Stimulated activated CD8-positive, alpha-beta memory T cell treated with anti-CD3 and anti-CD28 coated beads, Interleukin-15, amount 100 ng/mL, for 48 hours (primary cell): ENCODE results near the gene ZFAND2B.

Source experiments
- DNase-seq, 2 donors: peaks; one replicate each; pipeline ENCODE4 v3.0.0-alpha.2; 2020; ENCODE audit warnings: low read depth in 2 of 2

ZFAND2B gene

GRCh38 chr2:219206328-219207133, at the start of gene ZFAND2B:
TSS of gene ZFAND2B (plus strand) at chr2:219206782. CDS start at chr2:219206988, 206 bp downstream.
- DNase-seq: peak; percentile 93

GRCh38 chr2:219157396-219157795, 49.2 kb upstream of the ZFAND2B start:
- DNase-seq: no peak

DNA sequence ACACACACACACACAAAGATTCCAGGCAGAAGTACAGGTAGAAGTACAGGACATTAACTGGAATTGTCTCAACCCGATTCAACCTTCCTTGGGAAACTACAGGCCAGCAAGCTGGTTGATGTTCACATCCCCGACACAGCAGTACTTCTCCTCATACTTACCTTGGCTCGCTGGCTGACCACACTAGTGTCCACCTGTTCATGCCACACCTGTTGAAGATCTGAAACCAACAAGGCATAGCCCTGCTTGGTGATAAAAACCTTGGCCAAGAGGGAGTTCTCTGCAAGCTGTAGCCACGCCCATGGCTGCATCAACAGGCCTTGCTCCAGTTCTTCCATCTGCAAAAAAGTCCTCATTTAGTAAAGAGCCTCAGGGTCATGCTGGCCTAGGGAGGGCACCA, 48.6 kb upstream of the ZFAND2B start:
- DNase-seq: no peak

GRCh38 chr2:219158586-219158985, 48.0 kb upstream of the ZFAND2B start:
- no peak for DNase-seq

GRCh38 chr2:219159771-219160185, 46.8 kb upstream of the ZFAND2B start:
- DNase-seq: no peak

DNA sequence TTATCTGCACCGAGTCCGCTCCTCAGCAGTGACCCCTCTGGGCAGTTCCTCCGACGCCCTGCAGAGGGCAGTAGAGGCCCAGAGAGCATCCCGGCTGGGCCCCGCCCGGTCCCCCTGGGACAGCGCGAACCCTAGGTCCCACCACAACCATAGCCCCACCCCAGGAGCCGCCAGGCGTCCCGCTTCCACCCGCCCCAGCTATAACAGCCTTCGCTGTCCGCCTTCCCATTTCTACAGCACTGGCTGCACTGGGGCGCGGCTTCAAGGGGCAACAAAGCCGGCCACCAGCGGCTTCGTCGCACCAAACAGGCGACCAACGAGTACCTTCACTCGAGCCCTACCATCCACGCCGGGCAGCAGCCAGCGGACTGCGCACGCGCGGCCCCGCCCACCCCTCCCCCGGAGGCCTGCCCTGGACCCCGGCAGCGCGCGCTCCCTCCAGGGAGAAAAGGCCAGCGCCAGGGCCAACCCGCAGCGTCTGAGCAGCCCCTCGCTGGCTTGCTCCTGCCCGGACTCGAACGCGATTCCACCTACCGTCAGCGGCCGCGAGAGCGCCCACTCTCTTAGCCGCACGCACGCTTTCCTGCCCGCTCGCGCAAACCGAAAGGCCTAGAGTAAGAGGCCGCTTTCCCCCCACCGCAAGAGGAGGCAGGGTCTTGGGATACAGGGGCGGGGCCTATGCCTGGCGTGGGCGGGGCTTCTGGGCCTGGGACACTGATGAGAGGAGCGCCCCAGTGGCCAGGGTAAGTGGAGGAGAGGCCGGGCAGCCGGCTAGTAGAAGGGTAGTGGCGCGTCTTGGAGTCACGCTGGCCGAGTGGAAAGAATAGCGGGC, 46.2 kb upstream of the ZFAND2B start, which contains the start of gene NHEJ1:
TSS of gene NHEJ1 (minus strand) at position 630 of the 832 bp plus-strand sequence. CDS start 2,453 bp downstream, outside the sequence.
- DNase-seq: peak; percentile 87 to 88

- no peak for DNase-seq
Measured at GRCh38 chr2:219161097-219161496, 45.5 kb upstream of the ZFAND2B start.

- no peak for DNase-seq
Measured at GRCh38 chr2:219163156-219163555, 43.4 kb upstream of the ZFAND2B start.

- DNase-seq: no peak
Measured at GRCh38 chr2:219165058-219165911, 41.3 kb upstream of the ZFAND2B start.

DNA sequence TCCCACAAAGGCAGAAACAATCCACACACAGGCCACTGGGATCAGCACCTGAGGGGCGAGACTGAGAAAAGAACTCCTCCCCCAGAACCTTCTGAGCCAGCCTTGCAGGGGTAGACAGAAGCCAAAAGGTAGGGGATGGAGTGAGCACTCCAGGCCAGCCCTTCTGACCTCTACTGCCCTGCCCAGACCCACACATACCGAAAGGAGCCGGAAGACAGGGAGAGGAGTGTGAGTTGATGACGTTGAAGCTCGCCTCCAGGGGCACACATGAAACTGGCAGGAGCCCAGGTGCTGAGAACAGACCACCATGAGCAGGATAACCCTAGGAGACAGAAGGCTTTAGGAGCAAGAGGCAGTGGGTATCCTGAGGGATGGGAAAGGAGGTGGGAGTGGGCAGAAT, 38.6 kb upstream of the ZFAND2B start:
- DNase-seq: no peak

DNA sequence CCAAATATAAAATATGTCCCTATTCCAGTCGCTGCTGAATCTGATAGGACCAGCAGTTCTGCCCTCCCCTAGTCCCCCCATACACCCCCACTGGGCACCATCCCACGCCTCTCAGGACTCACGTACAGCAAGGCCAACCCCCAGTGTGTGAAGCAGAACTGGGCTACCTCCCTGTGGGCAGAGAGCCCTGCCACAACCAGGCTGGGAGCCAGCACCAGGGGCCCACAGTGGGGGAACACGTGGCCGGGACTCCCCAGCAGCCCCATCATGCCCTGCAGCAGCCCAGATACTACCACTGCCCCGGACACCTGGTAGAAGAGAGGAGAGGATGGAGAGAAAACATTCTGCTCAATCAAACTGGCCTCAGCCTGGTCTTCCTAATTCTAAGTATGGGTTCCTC, 38.1 kb upstream of the ZFAND2B start:
- DNase-seq: no peak

- no peak for DNase-seq
Measured at GRCh38 chr2:219168932-219169331, 37.6 kb upstream of the ZFAND2B start.

- no peak for DNase-seq
Measured at GRCh38 chr2:219169930-219170654, 36.5 kb upstream of the ZFAND2B start, which contains the start of gene SLC23A3. TSS of gene SLC23A3 (minus strand) at chr2:219170029. CDS start at chr2:219169984, 45 bp downstream.

DNA sequence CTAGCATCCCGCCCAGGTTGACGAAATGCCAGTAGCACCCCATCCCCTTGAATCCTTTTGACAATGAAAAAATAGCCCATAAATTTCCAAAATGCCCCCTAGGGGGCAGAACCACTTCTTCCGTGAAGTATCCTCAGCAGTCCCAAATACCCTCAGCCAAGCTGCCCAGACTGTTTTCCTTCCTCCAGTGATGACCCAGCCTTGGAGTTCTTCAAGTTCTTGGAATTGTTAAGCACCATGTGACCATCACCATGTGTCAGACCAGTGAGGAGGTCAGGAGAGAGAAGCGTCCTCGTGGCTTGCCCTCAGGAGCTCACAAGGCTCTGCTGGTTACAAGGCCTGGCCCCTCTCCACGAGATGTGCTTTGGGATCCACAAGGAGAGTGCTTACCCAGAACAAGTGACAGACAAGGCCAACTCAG, 35.3 kb upstream of the ZFAND2B start:
- DNase-seq: no peak

DNA sequence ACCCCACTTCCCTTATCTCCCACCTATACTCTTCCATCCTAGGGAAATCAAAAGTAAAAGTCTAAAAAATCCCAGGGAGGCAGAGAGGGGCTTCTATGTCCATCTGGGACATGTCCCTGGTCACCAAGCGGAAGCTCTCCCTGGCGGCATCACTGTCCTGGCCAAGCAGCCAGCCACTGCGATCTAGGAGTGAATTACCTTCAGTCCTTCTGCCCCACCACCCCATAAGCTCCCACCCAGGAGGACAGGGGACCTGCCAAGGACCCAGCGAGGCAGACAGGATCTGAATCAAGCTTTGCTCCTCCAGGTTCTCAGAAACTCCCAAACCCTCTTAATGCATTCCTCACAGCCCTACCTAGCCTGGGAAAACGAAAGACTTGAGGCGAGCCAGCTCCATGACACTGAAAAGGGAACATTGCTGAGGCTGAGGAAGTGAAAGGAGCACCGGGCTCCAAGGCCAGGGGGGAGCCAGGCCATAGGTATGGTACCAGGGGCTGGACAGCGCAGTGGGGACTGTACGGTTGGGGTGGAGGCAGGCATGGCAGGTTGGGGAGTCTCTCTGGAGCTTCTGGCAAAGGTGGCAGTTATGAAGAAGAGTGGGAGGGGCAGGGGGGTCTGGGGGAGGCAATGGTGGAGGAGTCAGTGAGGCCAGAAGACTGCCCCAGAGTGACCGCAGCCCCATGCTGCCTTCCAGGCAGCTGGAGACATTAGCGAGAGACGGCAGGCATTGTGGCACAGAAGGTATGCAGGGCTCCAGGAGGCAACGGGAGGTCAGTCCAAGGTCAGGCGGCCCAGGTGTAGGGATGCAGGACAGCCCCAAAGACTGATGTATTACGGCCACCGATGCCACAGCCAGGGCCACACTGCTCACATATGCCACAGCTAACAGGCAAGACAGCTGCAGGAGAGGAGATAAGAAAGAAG, 34.1 kb upstream of the ZFAND2B start:
- DNase-seq: no peak

DNA sequence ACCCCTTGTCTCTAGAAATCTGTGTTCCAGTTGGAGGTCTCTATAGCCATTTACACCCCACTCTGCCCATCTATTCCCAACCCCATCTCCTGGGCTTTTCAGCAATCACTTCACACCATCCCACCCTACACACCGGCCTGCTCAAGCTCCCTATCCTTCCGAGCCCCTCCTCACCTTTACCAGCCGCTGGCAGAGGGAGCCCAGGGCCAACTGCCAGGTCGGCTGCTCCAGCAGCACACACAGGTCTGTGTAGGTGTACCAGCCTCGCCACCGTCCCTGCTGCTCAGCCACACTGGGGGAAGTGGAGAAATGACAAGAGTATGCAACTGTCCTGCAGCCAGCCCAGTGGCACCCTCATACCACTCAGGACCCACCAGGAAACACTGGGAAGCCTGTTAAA, 33.4 kb upstream of the ZFAND2B start:
- DNase-seq: no peak

GRCh38 chr2:219174146-219174545, 32.4 kb upstream of the ZFAND2B start:
- no peak for DNase-seq

DNA sequence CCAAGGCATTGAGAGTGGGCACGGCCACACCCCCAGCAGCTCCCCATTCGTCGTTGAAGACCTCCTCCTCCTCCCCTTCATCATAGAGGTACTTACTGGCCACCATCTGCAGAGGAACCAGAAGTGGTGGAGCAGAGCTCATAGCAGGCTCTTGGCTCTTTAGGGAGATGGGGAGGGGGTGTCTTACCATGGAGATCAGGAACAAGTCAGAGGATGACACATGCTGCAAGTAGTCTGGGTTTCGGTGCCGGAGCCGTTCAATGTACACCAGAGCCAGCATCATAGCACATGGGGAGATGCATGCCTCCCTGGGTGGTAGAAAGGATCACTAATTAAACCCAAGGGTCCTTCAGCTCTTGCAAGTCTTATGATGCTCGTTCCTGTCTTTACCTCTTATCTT, 31.8 kb upstream of the ZFAND2B start:
- no peak for DNase-seq

GRCh38 chr2:219175486-219175885, 31.1 kb upstream of the ZFAND2B start:
- no peak for DNase-seq
